T follicular helper cell (primary cell): ENCODE results near the gene RNF144A.

ENCODE experiments used
- DNase-seq: peaks from one replicate; pipeline ENCODE4 v3.0.0-alpha.2; 2020; ENCODE audit warnings: low read depth

Gene RNF144A

GRCh38 chr2:7007846-7008741, 90.9 kb downstream of the RNF144A start:
- no peak for DNase-seq

GRCh38 chr2:7009207-7009911, 92.1 kb downstream of the RNF144A start:
- no peak for DNase-seq

GRCh38 chr2:7010391-7011054, 93.3 kb downstream of the RNF144A start:
- no peak for DNase-seq

GRCh38 chr2:7011356-7012083, 94.3 kb downstream of the RNF144A start:
- DNase-seq: no peak

- no peak for DNase-seq
Observed at GRCh38 chr2:7012141-7012764, 95.0 kb downstream of the RNF144A start.

DNA sequence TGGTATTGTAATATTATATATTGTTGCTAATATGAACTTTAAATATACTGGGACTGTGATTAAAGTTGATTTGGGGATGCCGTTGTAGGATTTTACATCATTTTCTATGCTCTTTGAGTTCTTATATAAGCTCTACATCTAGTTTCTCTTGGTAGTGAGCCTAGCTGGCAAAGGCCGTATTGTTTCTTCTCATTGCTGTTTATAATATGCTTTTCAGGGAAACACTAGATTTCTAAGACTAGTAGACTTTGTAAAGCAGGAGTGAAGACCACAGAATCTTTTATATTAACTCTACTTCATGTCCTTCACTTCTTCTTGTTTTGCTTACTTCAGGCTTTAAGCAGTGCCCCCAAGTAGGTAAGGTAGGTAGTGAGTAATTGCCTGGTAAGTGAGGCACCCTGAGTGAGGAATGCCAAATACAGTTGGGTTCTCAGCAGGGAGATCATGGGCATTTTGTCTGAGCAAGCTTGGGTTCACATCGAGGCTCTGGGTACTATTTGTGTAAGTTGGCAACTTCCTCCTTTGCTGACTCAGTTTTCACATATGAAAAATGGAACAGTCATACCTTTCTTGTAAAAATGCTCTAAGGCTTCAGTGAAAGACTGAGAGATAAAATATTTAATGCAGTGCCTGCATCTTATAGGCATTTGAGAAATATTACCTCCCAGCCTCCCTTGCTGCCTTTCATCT, 96.4 kb downstream of the RNF144A start:
- no peak for DNase-seq

DNA sequence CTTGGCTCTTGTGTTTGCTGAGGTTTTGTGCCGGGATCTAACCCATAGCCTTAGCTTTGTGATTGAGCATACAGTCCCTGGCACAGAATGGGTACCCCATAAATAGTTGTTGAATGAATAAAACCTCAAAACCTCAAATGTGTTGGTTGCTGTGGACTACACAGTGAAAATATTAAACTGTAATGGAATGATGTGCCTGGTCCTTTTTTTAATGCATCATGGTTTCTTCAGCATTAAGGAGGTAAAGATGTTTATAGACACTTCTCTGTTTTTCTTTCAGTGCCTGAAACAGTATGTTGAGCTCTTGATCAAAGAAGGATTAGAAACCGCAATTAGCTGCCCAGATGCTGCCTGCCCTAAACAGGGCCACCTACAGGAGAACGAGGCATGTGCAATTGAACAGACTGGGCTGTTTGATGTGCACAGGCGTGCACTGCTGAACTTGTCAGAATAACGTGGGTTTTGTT, 97.0 kb downstream of the RNF144A start:
- peak; percentile 25 for DNase-seq

DNA sequence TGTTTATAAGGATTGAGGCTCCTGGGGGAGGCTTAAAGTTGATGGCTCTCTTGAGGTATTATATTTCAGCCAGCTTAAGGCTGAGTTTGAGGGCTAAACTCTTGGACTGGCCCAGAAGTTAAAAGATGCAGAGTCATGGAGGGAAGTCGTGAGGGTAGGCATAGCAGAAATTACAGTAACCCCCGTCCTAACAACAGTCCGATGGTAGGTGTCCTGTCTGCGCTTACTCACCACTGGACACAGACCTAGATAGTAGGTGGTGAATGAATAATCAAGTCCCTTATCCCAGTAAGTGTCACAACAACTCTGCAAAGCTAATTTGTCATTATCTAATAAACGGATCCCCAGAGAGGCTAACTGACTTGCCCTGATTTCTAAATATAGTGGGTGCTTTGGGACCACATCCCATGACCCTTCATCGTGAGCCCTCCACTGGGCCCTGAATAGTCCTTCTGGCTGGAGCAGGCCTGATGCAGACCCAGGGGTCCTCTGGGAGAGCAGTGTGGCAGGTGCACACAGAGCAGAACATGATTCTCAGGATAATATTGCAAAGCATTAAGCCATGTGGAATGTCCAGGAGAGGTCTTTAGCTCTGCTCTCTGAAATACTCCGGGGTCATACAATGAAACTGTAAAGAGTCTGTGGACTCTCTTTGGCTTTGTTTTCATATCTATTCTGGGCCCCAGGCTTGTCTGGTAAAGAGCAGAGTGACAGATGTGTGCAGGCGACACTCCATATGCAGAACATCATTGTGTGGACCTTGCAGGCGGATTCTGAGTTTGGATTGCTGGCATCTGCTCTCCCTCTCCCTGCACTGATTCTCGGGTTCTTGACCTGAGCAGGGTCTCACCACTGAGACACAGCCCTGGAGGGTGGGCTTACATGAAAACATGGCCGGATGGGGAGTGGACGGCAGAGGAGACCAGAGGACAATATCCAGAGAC, 98.1 kb downstream of the RNF144A start:
- no peak for DNase-seq

GRCh38 chr2:7016148-7016547, 98.9 kb downstream of the RNF144A start:
- no peak for DNase-seq

- no peak for DNase-seq
Observed at GRCh38 chr2:7016601-7017211, 99.5 kb downstream of the RNF144A start.

- no peak for DNase-seq
Observed at GRCh38 chr2:7017671-7018281, 100.6 kb downstream of the RNF144A start.

- no peak for DNase-seq
Observed at GRCh38 chr2:7018282-7018701, 101.1 kb downstream of the RNF144A start.

- no peak for DNase-seq
Observed at GRCh38 chr2:7018767-7019166, 101.6 kb downstream of the RNF144A start.

GRCh38 chr2:7019191-7019590, 102.0 kb downstream of the RNF144A start:
- no peak for DNase-seq

DNA sequence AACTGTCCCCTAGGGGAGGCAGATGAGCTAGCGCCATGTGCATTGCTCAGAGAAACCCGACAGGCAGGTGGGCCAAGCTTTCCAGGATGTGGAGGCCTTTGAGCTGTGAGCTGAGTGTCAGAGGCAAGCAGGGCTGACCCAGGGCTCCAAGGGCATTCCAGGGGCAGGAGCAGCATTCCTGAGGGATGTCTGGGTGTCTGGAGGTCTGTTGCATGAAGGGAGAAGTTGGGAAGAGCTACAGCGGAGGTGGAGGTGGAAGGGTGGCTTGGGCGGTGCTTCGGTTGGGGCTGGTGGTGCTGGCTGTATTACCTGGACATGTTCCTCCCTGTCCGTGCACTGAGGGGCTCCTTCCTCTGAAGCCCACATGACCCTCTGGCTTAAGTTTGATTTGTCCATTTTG, 102.8 kb downstream of the RNF144A start:
- no peak for DNase-seq

DNA sequence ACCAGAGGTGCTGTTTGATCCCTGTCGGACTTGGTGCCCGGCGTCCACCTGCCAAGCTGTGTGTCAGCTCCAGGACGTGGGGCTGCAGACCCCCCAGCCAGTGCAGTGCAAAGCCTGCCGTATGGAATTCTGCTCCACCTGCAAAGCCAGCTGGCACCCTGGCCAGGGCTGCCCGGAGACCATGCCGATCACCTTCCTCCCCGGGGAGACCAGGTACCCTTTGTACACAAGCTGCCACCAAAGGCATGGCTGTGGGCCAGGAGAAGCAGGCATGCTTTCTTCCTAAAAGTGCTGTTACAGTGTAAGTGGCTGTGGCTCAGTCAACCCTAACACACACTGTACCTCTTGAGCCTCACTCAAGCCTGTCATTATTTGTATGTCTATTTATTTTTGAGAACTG, 103.3 kb downstream of the RNF144A start:
- no peak for DNase-seq

GRCh38 chr2:7020939-7021470, 103.8 kb downstream of the RNF144A start:
- no peak for DNase-seq
